DOHH2 (cell line): ENCODE results near the gene FAM229B.

Experiments
- CTCF ChIP-seq: fragments of 200-600 bp; sonication (generic); IDR thresholded peaks from one replicate; pipeline ENCODE4 v1.5.1; 2014; ENCODE audit warnings: antibody characterized with exemption, mild to moderate bottlenecking, low read depth, low read length; ENCODE audit not compliant: poor library complexity, severe bottlenecking
- EZH2phosphoT487 ChIP-seq: fragments of 200-600 bp; sonication (generic); IDR thresholded peaks from 2 replicates; pipeline ENCODE4 v1.6.1; 2017; ENCODE audit warnings: borderline replicate concordance, mild to moderate bottlenecking, antibody characterized with exemption, low read length, moderate library complexity, mixed read lengths

GRCh38 chr6:112139052-112139451, 51.7 kb downstream of the FAM229B start:
- TF ChIP-seq CTCF (no peak), EZH2phosphoT487 (no peak)
